HG03342 (cell line): ENCODE measurements around the gene SYNJ2.

Experiments
- ATAC-seq: cut with Tn5 transposase; IDR thresholded peaks from one replicate; pipeline ENCODE4 v1.9.1; 2021; ENCODE audit warnings: mild to moderate bottlenecking, moderate library complexity; ENCODE audit not compliant: unreplicated experiment

Gene SYNJ2

DNA sequence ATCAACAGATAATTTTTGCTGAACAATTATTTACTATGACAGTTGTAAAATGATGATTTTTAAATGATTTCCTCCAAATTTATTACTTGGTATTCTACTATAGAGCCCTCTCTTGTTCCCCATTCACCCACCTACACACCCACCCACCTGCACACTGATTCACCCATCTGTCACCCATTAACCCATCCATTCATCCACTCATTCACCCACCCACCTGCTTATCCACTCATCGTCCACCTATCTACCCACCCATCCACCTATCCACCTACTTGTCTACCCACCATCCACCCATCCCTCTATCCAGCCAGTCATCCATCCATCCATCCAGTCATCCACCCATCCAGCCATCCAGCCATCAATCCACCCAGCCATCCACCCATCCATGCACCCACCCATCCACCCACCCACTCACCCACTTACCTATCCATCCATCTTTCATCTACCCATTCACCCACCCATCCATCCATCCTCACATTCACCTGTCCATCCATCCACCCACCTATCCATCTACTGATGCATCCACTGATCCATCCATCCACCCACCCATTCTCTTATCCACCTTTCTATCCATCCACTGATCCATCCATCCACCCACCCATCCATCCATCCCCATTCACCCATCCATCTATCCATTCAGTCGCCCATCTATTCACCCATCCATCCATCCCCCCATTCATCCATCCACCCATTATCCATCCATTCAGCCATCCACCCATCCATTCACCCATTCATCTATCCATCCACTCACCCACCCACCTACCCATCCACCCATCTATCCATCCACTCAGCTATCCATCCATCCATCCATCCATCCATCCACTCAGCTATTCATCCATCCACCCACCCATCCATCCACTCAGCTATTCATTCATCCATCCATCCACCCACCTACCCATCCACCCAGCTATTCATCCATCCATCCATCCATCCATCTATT is 72.0 kb downstream of the SYNJ2 start:
- ATAC-seq, result no peak

DNA sequence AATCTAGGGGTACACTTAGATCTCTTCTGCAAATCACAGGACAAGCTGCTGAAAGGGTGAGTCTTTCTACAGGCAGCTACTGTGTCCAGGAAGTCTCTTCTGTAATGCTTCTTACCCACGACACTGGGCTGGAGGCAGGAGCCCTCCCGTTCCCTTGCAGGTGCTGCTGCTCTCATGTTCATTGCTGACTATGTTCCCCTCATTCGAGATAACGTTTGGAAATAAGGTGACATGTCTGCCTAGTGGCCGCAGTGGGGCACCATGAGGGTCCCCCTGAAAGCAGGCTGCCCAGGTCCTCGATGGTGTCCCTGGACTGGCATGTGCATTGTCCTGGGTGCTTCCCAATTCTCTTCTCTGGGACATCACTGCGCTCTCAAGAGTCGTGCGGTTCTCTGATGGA is 74.7 kb downstream of the SYNJ2 start:
- ATAC-seq, result no peak

DNA sequence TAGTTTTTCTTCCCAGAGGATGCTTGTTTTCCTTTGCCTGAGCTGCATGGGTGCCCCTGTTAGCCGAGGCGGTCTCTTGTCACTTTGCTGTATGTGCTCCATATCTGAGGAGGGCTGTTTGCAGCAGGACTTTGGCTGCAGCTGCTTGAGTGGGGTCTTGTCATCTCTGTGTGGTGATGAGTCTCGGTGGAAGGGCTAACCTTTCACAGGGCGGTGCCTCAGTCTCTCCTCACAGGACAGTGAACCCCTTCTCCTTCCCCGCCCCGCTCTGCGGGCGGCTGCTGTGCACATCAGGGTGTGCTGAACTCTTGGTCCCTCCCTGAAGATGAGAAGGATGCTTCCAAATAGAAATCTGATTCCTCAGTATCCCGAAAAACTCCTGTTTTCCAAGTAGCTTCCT is 75.1 kb downstream of the SYNJ2 start:
- ATAC-seq, result no peak

DNA sequence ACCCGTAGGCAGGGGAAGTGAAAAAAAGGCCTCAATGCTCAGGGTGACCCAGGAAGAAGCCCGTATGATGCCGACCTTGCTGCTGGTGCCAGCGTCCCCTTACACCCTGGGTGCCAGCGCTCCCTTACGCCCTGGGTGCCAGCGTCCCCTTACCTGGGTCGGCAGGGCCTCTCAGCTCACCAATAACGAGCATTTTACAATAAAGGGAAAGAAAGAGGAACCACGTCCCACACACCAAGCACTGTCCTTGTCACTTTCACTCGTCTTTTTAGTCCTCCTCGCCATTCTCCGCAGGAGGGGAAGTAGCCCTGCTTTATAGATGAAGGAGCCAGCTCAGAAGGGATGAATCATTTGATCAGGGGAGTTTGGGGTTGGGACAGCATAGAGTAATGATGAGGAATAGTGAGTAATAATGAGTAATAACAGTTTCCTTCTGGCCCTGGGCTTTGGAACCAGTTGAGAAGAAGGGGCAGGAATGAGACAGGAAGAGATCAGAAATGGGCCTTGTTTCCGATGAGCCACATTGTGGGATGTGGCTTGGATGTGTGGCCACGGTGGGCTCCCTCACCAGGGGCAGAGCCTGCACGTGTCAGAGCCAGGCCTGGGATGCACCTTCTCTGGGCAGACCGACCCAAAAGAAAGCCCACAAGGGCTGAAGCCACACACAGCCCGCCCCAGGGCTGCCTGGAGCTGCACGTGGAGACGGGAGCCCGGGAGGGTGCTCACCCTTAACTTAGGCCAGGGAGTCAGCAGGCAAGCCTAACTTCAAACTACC is 75.7 kb downstream of the SYNJ2 start:
- ATAC-seq, result no peak

DNA sequence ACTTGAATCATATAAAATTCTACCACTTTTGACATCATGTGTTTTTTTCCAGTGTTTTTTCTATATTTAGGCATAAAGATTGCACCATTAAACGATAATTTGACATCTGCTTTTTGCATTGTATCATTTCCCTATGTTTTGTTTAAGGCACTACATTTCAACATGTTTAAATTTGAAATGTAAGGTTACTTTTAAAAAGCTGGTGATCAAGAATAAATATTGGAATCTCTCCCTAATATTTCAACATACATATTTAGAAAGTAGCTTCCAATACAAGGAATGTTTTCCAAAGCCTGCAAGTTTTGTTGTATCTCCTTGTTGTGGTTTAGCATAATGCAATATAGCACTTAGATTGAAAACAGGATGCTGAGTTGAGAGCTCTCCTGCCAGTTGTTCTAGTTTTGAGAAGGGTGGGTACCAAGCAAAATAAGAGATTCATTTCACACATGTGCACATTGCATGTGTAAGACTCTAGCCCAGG is 76.5 kb downstream of the SYNJ2 start:
- no peak for ATAC-seq

DNA sequence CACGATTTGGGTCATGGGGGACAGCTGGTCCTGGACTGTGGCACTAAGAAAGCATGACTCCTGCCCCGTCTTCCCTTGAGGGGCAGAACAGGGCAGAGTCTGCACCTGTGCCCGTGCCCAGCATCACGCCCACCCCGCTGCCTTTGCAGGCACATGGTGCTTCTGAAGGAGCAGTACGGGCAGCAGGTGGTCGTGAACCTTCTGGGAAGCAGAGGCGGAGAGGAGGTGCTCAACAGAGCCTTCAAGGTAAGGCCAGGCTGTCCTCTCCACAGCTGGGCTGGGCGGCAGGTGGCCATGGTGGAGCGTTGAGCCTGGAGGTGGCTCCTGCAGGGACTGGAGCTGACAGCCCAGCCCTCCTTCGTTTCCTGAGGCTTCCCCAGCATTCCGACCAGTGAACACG is 77.4 kb downstream of the SYNJ2 start:
- ATAC-seq, result no peak

DNA sequence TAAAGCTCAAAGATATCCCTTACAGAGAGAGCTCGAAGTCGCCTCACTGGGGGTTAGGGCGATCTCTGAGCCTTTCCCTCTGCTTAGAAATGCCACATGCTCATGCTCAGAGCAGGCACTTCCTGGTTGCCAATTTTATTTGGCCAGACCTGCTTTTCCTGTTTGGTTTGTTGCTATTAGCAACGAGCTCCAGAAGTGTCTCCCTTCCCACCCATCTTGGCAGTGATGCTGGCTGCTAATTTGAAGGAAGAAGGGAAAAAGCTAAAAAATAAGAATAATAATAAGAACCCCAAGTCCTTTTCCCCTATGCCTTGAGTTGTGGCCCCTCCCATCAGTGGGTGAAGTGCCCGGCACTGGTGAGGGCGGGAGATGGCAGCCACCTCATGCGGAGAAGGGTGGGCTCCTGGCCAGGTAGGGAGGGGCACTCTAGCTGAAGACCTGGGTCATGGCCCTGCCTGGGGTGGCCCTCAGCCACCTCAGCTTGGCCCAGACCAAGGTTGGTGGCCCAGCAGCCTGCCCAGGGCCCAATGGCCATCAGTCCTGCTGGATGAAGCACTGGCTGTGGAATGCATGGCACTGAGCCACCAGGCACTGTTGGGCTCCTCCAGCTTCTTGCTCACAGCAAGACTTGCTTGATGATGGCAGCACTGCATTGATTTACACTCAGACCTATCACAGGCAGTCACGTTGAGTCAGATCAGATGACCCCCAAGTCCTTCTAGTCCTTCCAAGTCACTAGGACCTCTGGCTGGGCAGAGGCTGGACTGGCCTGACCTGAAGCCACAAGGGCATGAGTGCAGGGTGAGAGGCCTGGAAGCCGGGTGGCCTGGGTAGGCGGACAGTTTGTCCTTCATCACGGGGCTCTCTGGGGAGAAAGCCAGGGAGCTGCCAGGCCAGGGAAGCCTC is 79.0 kb downstream of the SYNJ2 start:
- no peak for ATAC-seq

DNA sequence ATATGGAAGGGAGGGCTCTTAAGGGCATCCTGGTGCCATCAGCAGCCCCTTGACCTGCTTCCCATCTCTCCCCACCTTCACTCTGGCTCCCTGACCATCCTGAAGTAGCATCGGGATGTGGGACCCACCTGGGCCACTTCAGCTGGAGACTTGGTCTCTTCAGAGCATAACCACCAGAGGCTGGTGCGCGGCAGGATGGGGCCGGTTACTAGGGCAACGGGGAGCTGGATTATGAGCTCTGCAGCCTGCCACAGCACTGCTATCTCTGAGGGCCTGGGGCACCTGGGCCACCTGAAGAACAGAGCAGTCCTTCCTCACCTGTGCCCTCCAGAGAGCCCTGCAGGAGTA is 79.7 kb downstream of the SYNJ2 start:
- no peak for ATAC-seq

DNA sequence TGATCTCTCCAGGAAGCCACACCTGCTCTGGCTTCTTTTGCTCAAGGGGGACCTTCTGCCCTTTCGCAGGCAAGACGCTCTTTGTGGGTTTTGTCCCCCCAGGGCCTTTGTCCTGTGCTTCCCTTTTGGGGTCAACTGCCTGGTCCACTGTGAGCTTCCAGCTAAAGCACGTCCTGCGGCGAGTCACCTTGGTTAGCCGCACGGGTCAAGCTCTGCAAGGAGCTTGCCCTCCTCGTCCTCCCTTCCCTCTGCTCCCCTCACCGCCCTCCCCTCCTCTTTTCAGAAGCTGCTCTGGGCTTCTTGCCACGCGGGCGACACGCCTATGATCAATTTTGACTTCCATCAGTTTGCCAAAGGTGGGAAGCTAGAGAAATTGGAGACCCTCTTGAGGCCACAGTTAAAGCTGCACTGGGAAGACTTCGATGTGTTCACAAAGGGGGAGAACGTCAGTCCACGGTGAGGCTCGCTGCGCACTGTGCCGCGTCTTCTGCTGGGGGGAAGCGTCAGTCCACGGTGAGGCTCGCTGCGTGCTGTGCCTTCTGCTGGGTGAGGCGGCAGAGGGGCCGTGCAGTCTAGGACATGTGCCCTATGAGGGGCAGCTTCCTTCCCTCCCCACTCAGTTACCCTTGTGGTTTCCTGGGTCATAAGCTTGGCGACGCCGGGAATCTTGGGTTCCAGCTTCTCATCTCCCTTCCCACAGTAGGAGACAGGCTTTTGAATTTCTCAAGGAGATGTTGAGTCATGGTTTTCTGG is 80.2 kb downstream of the SYNJ2 start:
- ATAC-seq, result no peak

DNA sequence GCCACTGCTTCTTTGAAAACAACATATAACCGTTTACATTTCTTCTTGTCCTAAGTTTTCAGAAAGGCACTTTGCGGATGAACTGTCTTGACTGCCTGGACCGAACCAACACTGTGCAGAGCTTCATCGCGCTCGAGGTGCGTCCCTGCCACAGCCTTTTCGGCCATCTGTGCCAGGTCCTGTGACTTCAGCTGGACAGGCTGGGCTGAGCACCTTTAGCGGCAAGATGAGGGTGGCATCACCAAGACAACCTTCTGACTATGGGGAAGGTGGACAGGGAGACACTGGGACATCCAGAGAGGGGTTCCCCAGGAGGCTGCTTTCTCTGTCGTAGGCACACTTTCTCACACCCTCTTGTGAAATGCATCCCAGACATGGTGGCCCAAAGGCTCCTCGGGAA is 82.1 kb downstream of the SYNJ2 start:
- ATAC-seq, result no peak

DNA sequence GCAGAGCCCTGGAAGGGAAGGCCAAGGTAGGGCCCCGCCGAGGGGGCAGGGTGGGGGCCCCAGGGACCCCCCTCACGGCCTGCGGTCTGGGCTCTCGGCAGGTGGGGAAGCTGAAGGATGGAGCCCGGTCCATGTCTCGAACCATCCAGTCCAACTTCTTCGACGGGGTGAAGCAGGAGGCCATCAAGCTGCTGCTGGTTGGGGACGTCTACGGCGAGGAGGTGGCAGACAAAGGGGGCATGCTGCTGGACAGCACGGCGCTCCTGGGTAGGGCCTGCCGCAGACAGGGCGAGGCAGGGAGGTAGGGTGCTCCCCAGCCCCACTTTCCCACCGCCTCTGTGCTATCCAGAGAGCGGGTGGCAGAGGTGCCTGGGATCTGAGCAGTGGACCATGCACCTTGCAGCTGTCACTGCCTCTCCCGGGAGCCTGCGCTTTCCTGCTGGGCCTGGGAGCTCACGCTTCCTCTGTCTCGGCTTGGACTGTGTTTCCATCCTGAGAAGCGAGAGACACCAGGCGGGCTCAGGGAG is 83.1 kb downstream of the SYNJ2 start:
- no peak for ATAC-seq

DNA sequence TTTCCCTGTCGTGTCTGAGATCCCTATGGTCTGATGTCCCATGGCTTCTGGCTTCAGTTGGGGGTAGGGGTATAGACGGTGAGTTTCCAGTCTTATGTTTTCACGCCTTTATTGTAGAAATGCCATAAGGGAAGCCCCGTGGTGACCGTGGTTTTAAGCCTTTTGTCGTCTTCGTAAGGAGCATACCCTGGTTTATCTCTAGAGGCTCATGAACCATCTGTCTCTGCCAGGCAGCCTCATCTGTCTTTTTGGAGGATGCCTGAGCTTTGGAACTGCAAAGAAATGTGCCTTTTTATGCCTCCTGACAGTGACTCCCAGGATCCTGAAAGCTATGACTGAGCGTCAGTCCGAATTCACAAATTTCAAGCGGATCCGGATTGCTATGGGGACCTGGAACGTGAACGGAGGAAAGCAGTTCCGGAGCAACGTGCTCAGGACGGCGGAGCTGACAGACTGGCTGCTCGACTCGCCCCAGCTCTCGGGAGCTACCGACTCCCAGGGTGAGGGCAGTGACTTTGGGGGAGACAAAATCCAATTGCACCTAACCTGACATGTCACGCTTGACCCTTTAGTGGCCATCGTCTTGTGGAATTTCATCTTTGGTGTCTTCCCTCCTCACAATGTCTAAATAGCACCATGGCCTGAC is 84.6 kb downstream of the SYNJ2 start:
- ATAC-seq, result no peak

DNA sequence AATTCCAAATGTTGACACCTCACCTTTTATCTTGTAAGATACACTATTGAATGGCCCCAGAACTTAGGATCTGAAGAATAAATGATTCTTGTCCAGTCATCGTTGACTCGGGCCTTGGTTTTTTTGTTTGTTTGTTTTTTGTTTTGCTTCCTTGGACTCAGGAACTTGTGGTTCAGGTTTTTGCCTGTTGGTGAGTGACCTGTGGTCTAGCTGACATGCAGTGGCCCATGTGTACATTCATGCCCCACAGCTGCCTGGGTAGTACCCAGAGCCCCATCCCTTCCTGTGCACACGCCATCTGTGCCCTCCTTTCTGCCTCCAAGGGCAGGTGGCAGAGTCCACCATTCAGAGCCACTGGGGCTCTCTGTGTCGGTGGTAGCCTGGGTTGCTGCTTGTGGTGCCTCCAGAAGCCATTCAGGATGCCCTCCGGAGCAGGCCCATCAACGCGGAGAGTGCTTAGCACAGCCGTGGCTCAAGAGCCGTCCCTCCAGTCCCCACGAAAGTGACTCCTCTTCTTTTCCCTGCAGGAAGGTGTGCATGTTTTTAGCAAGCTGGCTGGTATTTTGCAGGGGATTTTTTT is 85.9 kb downstream of the SYNJ2 start:
- no peak for ATAC-seq

DNA sequence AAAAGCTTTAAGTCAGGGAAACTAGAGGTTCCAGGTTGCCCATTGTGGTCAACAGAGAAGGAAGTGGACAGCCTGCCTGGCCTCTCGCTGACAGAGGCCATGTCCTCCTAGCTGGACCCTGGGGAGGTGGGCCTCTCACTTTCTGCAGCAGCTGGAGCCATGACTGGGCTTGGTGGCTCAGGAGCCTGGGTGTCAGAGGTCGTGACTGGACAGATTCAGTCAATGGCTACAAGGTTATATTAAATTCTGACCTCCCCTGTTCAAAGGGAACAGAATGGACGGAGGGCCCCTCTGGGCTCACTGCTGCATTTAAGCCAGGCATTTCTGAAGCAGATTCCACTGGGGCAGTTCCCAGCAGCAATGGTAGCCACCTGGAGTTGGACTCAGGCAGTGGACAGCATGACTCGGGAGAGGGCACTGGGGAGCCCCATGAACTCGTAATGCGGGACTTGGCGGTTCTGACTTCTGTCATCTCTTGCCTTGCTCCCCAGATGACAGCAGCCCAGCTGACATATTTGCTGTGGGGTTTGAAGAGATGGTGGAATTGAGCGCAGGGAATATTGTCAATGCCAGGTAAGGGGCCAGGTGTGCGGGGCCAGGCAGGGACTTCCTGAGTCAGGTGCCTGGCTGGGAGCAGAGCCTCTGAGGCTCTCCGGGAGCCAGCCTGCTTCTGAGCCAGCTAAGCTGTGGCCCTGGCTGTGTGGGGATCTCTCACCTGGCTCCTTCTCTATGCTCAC is 86.7 kb downstream of the SYNJ2 start:
- ATAC-seq, result no peak

DNA sequence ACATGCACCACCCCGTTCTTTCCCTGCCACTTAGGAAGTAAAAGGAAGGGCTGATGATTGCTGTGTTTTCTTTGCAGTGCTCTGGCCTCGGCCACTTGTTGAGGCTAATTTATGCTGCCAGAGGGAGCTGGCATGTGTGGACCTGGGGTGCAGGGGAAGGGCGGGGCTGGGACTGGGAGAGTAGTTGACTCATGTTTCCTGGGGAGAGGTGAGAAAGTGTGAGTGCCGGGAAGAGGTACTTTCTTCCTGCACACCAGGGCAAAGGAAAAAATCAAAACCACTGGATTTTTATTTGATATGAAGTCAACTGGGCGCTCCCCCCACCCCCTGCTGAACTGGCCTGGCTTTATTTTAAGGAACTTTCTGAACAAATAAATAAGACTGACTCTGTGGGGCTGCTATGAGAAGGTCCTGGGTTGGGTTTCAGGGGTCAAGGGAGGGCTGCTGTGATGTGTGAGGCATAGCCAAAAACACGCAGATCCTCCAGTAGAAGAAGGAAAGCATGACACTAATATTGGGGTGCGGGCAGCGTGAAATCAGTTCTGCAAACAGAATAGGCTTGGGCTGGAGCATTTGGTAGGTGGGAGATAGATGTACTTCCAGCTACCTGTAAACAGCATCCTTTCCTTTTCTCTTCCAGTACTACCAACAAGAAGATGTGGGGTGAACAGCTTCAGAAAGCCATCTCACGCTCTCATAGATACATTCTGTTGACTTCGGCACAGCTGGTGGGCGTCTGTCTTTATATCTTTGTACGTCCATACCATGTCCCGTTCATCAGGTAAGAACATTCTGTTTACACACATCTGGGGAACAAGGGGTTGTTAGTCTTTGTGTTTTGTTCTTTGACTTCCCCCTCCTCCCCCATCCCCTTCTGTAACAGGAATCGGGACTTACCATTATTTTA is 87.5 kb downstream of the SYNJ2 start:
- no peak for ATAC-seq

DNA sequence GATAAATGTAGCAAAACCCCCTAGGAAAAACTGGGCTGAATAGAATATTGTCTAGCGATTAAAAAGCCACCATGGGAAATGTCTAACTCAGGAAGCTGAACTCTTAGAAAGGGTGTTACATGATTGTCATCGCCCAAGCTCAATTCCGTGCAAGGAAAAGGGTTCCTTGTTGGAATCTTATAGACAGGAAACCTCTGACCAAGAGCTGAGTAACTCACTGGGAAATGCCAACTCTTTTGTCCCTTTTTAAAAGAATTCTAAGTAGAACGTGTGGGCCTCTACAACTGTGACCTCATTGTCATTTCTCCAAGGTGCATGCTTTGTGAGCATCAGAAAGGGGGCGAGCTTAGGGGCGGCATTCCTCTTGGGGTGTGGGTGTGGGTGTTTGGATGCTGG is 88.1 kb downstream of the SYNJ2 start:
- no peak for ATAC-seq

DNA sequence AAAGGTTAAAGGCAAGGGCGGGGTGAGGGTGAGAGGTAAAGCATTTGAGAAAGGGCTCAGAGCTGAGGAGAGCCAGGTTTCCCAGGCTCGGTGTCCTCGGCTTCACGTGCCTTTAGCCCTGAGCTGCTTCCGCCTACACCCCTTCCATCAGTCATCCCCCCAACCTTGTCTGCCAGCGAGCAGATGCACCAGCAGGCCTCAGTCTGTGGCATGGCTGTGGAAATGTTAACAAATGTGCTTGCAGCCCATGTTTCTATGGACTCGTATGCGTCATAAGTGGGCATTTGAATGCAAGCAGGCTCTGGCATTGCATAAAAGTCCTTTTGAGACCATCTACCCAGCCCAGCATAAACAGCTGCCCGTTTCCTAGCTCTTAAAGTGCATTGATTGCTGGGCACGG is 88.8 kb downstream of the SYNJ2 start:
- no peak for ATAC-seq
